ENCODE results near the gene HOXC4. TPM values are rescaled to one million over a fixed set of nuclear protein-coding genes. Genes with fewer than 3 reads are reported as not detected.
"Not testable (repeated sequence)": the region's sequence is repeated elsewhere in the genome, so short reads cannot be mapped to it uniquely, and the experiment has no call there.

HOXC4 gene
- total RNA-seq, 2 donors from 2014 or later = not detected

GRCh38 chr12:54074308-54074707, 20.7 kb downstream of the HOXC4 start:
- intact Hi-C loops (cut with DNase I) = no loop called here
- no peaks in the 10 kb centered on the region for H3K4me1 ChIP-seq
- H3K4me3 ChIP-seq = no peak overlapping the region
- TF ChIP-seq CTCF (IDR thresholded peaks at IDR 0.05) = no peak
- no peaks in the 10 kb centered on the region for H3K27me3 ChIP-seq
- no peaks in the 10 kb centered on the region for H3K36me3 ChIP-seq
- no peak for DNase-seq
- no peak overlapping the region for H3K27ac ChIP-seq
- H3K9me3 ChIP-seq = no peaks in the 10 kb centered on the region
- no peak overlapping the region for H3K9ac ChIP-seq (ENCODE audit: low read depth in 2 of 2, low read length in 2 of 2)

DNA sequence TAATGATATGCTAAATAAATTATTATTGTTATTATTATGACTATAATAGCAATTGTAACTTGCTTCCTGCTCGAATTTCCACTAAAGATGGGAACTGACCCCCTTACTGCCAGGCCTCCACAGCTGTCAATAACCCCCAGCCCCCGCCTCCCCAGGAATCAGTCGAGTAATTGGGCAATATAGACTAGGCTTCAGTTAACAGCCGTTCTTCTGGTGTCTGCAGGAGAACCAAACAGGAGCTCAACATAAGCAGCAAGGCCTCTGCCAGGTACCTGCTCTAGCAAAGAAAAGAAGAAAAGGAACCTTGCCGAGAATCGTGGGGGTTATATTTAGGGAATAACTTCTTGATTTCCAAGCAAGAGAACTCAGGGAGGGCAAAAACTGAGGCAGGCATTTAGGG, 21.8 kb downstream of the HOXC4 start:
- no peaks in the 10 kb centered on the region for H3K27me3 ChIP-seq

DNA sequence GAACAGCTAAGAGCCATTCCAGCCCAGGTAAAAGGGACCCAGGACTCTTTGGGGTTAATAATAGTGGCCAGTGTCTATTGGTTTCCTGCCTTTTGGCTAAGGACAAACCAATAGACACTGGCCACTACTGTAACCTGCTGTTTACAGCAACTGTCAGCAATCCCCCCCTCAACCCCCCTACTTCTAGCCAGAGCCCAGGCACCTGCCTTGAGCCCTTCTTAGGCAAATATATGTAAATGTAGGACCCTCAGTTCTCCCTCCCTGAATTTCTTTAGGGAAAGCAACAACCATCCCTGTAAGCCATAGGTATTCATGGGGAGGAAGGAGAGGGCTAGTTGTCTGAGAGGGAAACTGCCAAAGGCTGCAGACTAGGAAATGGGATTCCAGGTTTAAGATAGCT, 22.3 kb downstream of the HOXC4 start:
- intact Hi-C loops (cut with DNase I) = no loop called here
- DNase-seq = no peak
- no peaks in the 10 kb centered on the region for H3K4me1 ChIP-seq
- no peak overlapping the region for H3K9ac ChIP-seq (ENCODE audit: low read depth in 2 of 2, low read length in 2 of 2)
- H3K9me3 ChIP-seq = no peaks in the 10 kb centered on the region
- no peak for TF ChIP-seq CTCF (IDR thresholded peaks at IDR 0.05)
- H3K27me3 ChIP-seq = no peaks in the 10 kb centered on the region
- no peaks in the 10 kb centered on the region for H3K36me3 ChIP-seq
- H3K4me3 ChIP-seq = no peak overlapping the region
- H3K27ac ChIP-seq = no peak overlapping the region

More for the DNA sequence above, 21.8 kb downstream of the HOXC4 start:
- no peak for DNase-seq
- no peaks in the 10 kb centered on the region for H3K36me3 ChIP-seq
- H3K9me3 ChIP-seq = no peaks in the 10 kb centered on the region
- H3K4me3 ChIP-seq = no peak overlapping the region
- no peak overlapping the region for H3K27ac ChIP-seq
- no peaks in the 10 kb centered on the region for H3K4me1 ChIP-seq
- no peak for TF ChIP-seq CTCF (IDR thresholded peaks at IDR 0.05)
- intact Hi-C loops (cut with DNase I) = no loop called here
- H3K9ac ChIP-seq (ENCODE audit: low read depth in 2 of 2, low read length in 2 of 2) = no peak overlapping the region

DNA sequence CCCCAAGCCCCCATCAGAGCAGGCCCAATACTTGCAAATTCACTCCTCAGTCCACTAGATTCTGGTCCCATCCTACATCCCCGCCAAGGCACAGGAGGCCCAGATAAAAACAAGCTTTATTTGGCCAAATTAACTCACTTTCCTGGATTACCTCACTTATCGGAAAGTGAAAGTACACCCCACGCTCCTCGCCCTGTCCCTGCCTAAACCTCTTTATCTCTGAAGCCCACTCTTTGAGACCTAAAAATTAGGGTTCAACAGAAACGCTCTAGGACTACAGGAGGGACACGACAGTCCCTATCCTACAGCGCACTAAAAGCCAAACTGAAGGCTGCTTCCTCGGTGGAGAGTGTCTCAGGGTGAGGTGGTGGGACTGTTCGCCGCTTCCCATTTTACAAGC, 24.2 kb downstream of the HOXC4 start:
- H3K9ac ChIP-seq (ENCODE audit: low read depth in 2 of 2, low read length in 2 of 2); H3K36me3 ChIP-seq; H3K4me1 ChIP-seq; H3K4me3 ChIP-seq; H3K9me3 ChIP-seq; intact Hi-C loops (cut with DNase I); H3K27ac ChIP-seq; H3K27me3 ChIP-seq; DNase-seq: not testable (repeated sequence)

GRCh38 chr12:54079115-54079514, 25.5 kb downstream of the HOXC4 start:
- intact Hi-C loops (cut with DNase I); H3K36me3 ChIP-seq; H3K9ac ChIP-seq (ENCODE audit: low read depth in 2 of 2, low read length in 2 of 2); H3K27ac ChIP-seq; H3K27me3 ChIP-seq; H3K9me3 ChIP-seq; H3K4me3 ChIP-seq; DNase-seq; H3K4me1 ChIP-seq: not testable (repeated sequence)

- H3K9ac ChIP-seq (ENCODE audit: low read depth in 2 of 2, low read length in 2 of 2); H3K27ac ChIP-seq; H3K27me3 ChIP-seq; H3K4me3 ChIP-seq; H3K36me3 ChIP-seq; H3K9me3 ChIP-seq; H3K4me1 ChIP-seq; intact Hi-C loops (cut with DNase I); DNase-seq: not testable (repeated sequence)
These were observed 26.6 kb downstream of the HOXC4 start for GRCh38 chr12:54080008-54080924.

GRCh38 chr12:54081053-54081514, 27.4 kb downstream of the HOXC4 start:
- H3K27ac ChIP-seq; H3K36me3 ChIP-seq; H3K4me3 ChIP-seq; H3K9me3 ChIP-seq; intact Hi-C loops (cut with DNase I); DNase-seq; H3K9ac ChIP-seq (ENCODE audit: low read depth in 2 of 2, low read length in 2 of 2); H3K4me1 ChIP-seq; H3K27me3 ChIP-seq: not testable (repeated sequence)

GRCh38 chr12:54081581-54082396, 28.2 kb downstream of the HOXC4 start:
- H3K27ac ChIP-seq; DNase-seq; intact Hi-C loops (cut with DNase I); H3K4me1 ChIP-seq; H3K9ac ChIP-seq (ENCODE audit: low read depth in 2 of 2, low read length in 2 of 2); H3K9me3 ChIP-seq; H3K36me3 ChIP-seq; H3K27me3 ChIP-seq: not testable (repeated sequence)
- peak overlapping the region; percentile 15 for H3K4me3 ChIP-seq

All from colonic mucosa (tissue), 4 donors.